Mononuclear cell (primary cell): ENCODE results near the gene WARS2. TPM values are rescaled to one million over a fixed set of nuclear protein-coding genes. Genes with fewer than 3 reads are reported as not detected.

Source experiments
- H3K27me3 ChIP-seq: 2 replicates; pipeline ENCODE4 v1.6.0; 2011; ENCODE audit warnings: low read length, control low read depth; ENCODE audit not compliant: insufficient read depth
- H3K4me1 ChIP-seq: 2 replicates; pipeline ENCODE4 v1.5.1; 2011; ENCODE audit warnings: mild to moderate bottlenecking, low read length, control low read depth; ENCODE audit not compliant: insufficient read depth
- H3K4me3 ChIP-seq: 2 replicates; pipeline ENCODE4 v1.5.1; 2011; ENCODE audit warnings: mild to moderate bottlenecking, low read length, moderate library complexity
- H3K9me3 ChIP-seq: 2 replicates; pipeline ENCODE4 v1.5.1; 2011; ENCODE audit warnings: low read depth, mild to moderate bottlenecking, control low read depth, low read length
- total RNA-seq: library from RNA; depleted of rRNA; stranded (reverse); fragments of >200 nt; gene quantifications from one replicate; pipeline ENCODE4 v1.2.3, GENCODE V29; 2012

The WARS2 gene
- total RNA-seq, 1 donor: 30.1 TPM

DNA sequence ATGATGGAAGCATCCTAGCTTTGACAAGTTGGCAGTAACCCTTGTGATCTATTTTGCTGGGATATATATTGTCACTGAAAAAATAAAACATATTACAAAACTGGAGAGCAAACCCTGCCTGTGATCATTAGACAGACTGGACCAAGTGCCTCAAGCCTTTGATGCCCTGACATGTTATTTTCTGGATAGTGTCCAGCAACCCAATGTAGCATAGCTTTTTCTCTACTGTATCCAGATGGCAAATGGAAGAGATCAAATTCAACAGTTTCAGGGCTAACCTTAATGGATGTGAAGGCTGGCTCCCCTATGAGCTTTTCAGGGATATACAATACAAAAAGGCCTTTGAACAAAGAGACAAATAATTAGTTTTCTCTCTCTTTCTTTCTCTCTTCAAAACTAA, 25.1 kb downstream of the WARS2 start:
- no peaks in the 10 kb centered on the region for H3K4me1 ChIP-seq
- H3K27me3 ChIP-seq: no peaks in the 10 kb centered on the region
- no peak overlapping the region for H3K4me3 ChIP-seq
- H3K9me3 ChIP-seq: no peaks in the 10 kb centered on the region

DNA sequence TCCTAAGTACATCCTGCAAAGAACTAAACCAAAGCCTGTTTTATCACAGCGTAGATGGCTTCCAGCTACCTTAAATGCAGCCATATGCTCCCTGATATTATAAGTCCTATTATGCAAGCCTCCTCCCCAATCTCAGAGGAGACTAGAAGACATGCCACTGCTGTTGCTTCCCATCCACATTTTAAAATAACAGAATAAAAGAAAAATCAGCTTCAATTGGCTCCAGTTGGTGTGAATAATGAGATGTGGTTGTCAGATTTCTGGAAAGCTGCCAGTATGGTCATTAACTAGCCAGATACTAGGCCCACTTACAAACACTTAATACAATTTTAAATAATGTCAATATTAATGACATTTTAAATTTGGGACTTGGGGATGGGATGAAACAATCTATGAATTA, 25.7 kb downstream of the WARS2 start:
- H3K9me3 ChIP-seq: no peaks in the 10 kb centered on the region
- no peaks in the 10 kb centered on the region for H3K4me1 ChIP-seq
- no peaks in the 10 kb centered on the region for H3K27me3 ChIP-seq

DNA sequence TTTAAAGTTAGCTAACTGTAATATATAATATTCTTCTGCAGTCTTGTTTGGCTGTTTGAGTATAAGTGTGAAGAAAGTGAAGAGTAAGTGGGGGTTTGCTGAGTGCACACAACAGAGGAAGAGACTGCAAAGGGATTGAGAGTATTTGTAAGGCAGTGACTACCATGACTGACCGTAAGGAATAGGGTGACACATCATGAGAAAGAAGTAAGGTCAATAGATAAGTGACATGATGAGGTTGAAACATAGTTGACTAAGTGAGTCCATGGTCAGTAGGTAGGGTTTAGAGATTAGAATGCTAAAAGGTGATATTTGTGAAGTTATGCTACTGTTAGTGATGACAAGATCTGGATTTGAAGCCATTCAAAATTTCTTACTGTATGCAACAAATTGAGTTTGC, 27.7 kb downstream of the WARS2 start:
- no peaks in the 10 kb centered on the region for H3K27me3 ChIP-seq
- no peak overlapping the region for H3K4me3 ChIP-seq
- H3K9me3 ChIP-seq: peaks cover 5% of the 10 kb centered on the region
- H3K4me1 ChIP-seq: no peaks in the 10 kb centered on the region

More for the DNA sequence above, 25.7 kb downstream of the WARS2 start:
- no peak overlapping the region for H3K4me3 ChIP-seq

DNA sequence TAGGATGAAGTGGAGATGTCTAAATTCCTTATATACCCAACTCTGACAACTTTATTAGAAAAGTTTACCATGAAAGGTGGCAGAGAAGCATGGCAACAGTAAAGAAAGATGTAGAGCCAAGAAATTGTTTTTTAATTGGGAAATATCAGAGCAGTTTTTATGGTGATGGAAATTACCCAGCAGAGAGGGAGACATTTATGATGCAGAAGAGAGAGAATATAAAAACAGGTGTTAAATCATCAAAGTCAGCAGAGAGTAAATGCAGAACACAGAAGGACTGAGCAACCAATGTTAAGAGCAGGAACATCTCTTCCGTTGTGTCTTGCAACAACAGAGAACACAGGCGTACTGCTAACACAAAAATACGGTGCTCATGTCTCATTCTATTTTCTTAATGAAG, 28.2 kb downstream of the WARS2 start:
- no peak overlapping the region for H3K4me3 ChIP-seq
- no peaks in the 10 kb centered on the region for H3K4me1 ChIP-seq
- H3K9me3 ChIP-seq: peaks cover 9% of the 10 kb centered on the region
- no peaks in the 10 kb centered on the region for H3K27me3 ChIP-seq

DNA sequence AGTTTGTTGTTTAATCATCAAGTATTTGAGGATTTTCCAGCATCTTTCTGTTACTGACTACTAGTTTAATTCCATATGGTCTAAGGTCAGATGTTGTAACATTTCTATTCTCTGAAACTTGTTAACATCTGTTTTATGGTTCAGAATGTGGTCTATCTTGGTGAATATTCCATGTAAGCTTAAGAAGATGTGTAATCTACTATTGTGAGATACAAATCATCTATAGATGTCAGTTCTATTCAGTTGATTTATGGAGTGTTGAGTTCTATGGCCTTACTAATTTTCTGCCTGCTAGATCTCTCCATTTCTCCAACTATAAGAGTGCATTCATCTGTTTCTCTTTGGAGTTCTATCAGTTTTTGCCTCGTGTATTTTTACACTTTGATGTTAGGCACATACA, 31.5 kb downstream of the WARS2 start:
- Histone ChIP-seq H3K4me3 (no peak overlapping the region), H3K27me3 (no peaks in the 10 kb centered on the region), H3K9me3 (peaks cover 16% of the 10 kb centered on the region), H3K4me1 (no peaks in the 10 kb centered on the region)

DNA sequence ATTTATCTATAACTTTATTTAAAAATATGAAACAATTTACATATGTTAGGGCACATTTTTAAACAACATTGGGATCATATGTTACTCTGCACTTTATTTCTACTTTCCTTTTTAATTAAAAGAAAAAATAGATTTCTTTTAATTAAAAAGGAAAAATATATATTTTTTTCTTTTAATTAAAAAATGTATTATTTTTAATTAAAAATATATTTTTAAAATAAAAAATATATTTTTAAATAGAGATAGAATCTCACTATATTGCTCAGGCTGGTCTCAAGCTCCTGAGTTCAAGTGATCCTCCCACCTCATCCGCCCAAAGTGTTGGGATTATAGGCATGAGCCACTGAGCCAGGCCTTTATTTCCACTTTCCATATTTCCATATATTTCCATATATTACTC, 36.7 kb downstream of the WARS2 start:
- Histone ChIP-seq H3K4me1 (no peaks in the 10 kb centered on the region), H3K4me3 (no peak overlapping the region), H3K27me3 (no peaks in the 10 kb centered on the region), H3K9me3 (peaks cover 16% of the 10 kb centered on the region)

DNA sequence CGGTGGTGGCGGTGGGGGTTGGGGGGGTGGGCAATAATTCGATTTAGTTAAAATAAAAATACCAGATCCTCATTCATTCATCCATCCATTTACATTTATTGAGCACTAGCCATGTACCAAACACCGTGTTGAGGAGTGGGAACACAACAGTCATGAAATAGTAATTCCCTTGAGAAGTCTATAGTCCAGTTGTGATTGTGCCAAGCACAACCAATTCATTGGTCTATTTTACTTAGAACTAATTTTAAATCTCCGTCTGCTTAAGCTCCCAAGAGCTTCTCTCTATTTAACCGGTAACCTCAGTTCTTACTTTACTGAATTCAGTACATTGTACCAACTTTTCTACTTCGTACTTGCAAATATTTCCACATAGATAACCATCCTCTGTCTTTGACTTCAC, 38.4 kb downstream of the WARS2 start:
- H3K4me1 ChIP-seq: no peaks in the 10 kb centered on the region
- H3K4me3 ChIP-seq: no peak overlapping the region
- H3K9me3 ChIP-seq: peaks cover 5% of the 10 kb centered on the region
- H3K27me3 ChIP-seq: no peaks in the 10 kb centered on the region

DNA sequence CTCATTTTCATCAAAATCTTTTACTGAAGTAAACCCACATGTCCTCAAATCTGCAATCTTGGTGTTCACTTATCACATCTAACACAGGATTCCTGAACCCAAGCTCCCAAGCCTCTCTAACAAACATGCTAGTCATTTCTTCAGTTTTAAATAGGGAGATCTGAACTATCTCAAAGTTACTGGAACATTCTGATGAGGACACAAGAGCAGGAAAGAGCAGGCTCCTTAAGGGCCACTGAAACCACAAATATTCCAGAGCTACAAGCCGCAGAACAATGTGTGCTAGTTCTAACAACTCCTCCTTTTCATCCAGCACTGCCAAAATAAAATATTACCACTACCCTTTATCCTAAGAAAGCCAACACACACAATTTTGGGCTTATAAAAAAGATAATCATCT, 38.9 kb downstream of the WARS2 start:
- H3K4me1 ChIP-seq: no peaks in the 10 kb centered on the region
- no peak overlapping the region for H3K4me3 ChIP-seq
- H3K9me3 ChIP-seq: peaks cover under 1% of the 10 kb centered on the region
- no peaks in the 10 kb centered on the region for H3K27me3 ChIP-seq

DNA sequence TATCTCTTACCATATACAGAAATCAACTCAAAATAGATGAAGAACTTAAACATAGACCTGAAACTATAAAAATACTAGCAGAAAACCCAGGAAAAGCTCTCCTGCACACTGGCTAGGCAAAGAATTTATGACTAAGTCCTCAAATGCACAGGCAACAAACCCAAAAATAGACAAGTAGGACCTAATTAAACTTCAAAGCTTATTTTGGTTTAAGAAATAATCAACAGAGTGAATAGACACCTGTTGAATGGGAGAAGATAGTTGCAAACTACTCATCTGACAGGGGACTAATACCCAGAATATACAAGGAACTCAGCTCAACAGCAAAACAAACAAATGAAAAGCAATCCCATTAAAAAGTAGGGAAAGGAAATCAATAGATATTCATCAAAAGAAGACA, 40.7 kb downstream of the WARS2 start:
- no peaks in the 10 kb centered on the region for H3K4me1 ChIP-seq
- no peaks in the 10 kb centered on the region for H3K9me3 ChIP-seq
- H3K27me3 ChIP-seq: no peaks in the 10 kb centered on the region
- no peak overlapping the region for H3K4me3 ChIP-seq

DNA sequence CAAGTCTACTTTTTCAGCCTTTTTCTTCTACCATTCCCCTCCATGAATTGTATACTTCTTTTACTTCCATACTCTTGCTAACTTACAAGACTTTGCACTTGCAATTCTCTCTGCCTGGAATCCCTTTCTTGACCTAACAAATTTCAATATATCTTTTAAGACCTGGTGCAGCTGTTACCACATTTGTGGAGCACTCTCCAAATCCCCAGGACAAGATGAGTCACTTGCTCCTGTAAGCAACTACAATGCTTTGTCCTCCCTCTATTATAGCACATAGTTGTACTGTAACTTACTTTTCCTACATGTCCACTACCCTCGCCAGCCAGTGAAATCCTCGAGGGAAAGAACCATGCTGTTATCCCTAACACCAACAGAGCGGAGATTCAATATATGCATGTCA, 43.1 kb downstream of the WARS2 start:
- H3K9me3 ChIP-seq: no peaks in the 10 kb centered on the region
- no peaks in the 10 kb centered on the region for H3K4me1 ChIP-seq
- no peak overlapping the region for H3K4me3 ChIP-seq
- H3K27me3 ChIP-seq: no peaks in the 10 kb centered on the region

DNA sequence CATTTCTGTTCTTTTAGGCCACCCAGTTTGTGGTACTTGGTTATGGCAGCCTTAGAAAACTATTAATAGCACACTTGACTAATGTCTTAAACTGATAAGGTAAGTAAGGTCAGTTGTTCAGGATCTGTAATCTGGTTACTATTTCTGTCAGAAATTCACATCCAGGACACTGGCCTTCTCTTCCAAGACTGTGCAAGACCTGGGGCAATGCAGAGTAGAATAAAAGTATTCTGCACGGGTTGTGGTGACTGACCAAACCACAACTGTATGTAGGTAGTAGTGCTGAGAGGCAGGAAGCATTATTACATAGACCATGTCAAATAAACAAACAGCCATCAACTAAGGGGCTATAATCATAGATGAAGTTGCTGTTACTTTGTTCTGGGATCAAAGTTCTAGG, 46.7 kb downstream of the WARS2 start:
- Histone ChIP-seq H3K4me3 (no peak overlapping the region), H3K9me3 (peaks cover 7% of the 10 kb centered on the region), H3K27me3 (no peaks in the 10 kb centered on the region), H3K4me1 (no peaks in the 10 kb centered on the region)

DNA sequence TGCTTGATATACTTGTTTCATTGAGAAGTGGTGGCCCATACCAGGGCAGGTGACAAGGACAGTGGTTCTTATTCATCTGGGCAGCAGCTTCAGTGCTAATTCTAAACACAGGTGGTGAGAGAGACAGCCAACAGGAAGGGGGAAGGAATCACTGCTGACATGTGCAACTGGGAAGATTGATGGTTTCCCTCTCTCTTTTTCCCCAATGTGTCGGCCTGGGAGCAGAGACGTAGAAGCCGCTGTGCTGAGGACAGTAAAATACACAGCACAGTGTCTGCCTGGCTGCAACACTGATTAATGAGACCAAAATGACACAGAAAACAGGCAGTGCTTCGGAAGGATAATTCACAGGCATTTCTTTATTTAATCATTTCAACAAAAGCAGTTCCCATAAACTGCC, 48.8 kb downstream of the WARS2 start:
- Histone ChIP-seq H3K4me3 (no peak overlapping the region), H3K4me1 (no peaks in the 10 kb centered on the region), H3K9me3 (peaks cover 7% of the 10 kb centered on the region), H3K27me3 (no peaks in the 10 kb centered on the region)

DNA sequence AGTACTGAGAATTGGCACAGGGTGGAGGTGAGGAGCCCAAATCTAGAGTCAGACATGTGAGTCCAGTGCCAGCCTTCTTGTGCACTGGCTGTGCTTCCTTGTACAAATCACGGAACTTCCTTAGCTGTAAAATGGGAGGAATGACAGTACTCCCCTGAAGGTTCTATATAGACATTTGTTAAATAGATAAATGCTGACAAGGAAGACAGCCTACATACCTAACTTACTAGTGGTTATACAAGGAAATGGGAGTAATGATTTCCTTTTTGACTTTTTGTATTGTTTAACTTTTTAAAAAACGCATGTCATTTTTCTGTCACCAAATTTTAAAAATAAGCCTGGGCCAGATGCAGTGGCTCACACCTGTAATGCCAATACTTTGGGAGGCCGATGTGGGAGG, 50.2 kb downstream of the WARS2 start:
- Histone ChIP-seq H3K4me1 (no peaks in the 10 kb centered on the region), H3K27me3 (no peaks in the 10 kb centered on the region), H3K4me3 (no peak overlapping the region), H3K9me3 (peaks cover 7% of the 10 kb centered on the region)

DNA sequence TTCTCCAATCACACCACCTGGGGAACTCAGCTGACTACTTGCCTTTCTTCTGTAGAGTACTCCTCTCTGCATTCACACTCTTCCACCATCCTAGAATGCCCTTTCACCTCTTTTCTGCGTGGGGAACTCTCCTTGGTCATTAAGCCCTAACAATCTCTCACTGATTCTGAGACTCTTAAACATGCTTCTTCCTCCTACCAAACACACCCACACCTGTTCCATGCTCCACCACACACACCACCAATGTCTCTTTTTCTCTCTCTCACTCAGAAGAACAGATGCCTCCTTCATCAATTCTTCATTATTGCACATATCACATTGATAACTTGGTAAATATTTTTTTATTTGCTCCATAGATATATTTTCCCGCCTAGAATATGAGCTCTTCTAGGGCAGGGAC, 53.6 kb downstream of the WARS2 start:
- no peaks in the 10 kb centered on the region for H3K4me1 ChIP-seq
- H3K9me3 ChIP-seq: peaks cover 7% of the 10 kb centered on the region
- H3K4me3 ChIP-seq: no peak overlapping the region
- H3K27me3 ChIP-seq: no peaks in the 10 kb centered on the region

DNA sequence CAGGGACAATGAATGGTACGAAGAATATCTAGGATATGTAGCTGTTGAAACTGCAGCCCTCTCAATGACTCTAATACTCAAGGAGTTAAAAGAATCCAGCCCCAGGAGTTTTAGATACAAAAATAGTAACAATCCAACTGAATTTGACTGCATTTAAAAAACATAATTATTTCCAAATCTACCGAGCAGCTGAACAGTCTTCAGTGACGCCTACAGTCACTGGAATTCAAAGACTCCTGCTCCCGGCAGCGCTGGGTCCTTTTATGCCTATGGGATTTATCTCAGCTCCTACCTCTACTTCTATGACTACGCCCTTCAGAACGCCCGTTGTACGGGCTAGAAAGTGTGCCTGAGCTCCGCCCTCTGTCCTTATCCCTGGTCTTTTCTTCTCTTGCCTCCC, 55.7 kb downstream of the WARS2 start:
- H3K4me3 ChIP-seq: no peak overlapping the region
- no peaks in the 10 kb centered on the region for H3K27me3 ChIP-seq
- H3K4me1 ChIP-seq: no peaks in the 10 kb centered on the region
- H3K9me3 ChIP-seq: no peaks in the 10 kb centered on the region

DNA sequence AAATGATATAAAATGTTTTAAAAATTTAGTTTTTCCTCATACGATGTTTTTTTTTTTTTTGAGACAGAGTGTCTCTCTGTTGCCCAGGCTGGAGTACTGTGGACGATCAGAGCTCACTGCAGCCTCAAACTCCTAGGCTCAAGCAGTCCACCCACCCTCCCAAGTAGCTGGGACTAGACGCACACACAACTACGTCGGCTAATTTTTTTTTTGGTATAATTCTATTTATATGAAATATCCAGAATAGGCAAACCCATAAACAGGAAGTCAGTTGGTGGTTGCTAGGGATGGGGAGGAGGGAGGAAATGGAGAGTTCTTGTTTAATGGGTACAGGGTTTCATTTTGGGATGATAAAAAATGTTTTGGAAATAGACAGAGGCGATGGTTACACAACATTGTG, 56.5 kb downstream of the WARS2 start:
- no peaks in the 10 kb centered on the region for H3K4me1 ChIP-seq
- H3K27me3 ChIP-seq: no peaks in the 10 kb centered on the region
- H3K9me3 ChIP-seq: no peaks in the 10 kb centered on the region
- H3K4me3 ChIP-seq: no peak overlapping the region

DNA sequence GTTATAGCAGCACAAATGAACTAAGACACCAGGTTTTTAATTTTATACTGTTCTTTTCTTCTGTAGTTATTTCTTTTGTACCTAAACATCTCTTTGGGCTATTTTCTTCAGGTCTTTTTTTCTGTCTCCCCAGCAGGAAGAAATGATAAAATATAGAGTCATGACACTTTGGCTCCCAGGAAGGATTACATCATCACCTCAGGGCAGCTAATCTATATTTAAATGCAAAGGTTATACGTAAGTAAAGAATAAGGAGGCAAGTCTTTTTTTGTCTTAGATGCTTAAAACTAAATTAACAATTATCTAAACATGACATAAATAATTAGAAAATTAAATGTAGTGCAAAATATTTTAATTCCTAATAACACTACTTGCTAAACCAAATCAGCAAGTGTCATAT, 57.0 kb downstream of the WARS2 start:
- Histone ChIP-seq H3K4me1 (no peaks in the 10 kb centered on the region), H3K9me3 (no peaks in the 10 kb centered on the region), H3K4me3 (no peak overlapping the region), H3K27me3 (no peaks in the 10 kb centered on the region)
